Stimulated activated memory B cell treated with anti-CD40 and anti-IgM and Interleukin-4, amounts not matched to agents 10 μg/mL and 1 μg/mL and 100 μg/mL, for 72 hours (primary cell): ENCODE data around the gene COL27A1.

ENCODE experiments used
- ATAC-seq: fragments of 150-1000 bp; cut with Tn5 transposase; 2 replicates; pipeline ENCODE4 v1.10.0; 2021
- H3K27ac Mint-ChIP-seq: one replicate; pipeline ENCODE4 v1.8.0; 2022; ENCODE audit warnings: mild to moderate bottlenecking, mixed read lengths
- H3K27me3 Mint-ChIP-seq: one replicate; pipeline ENCODE4 v1.8.0; 2022; ENCODE audit warnings: mixed read lengths
- H3K36me3 Mint-ChIP-seq: one replicate; pipeline ENCODE4 v1.8.0; 2022; ENCODE audit warnings: mixed read lengths
- H3K4me1 Mint-ChIP-seq: one replicate; pipeline ENCODE4 v1.8.0; 2022; ENCODE audit warnings: mixed read lengths
- H3K4me3 Mint-ChIP-seq: one replicate; pipeline ENCODE4 v1.8.0; 2022; ENCODE audit warnings: mild to moderate bottlenecking, moderate library complexity, mixed read lengths
- H3K9me3 Mint-ChIP-seq: one replicate; pipeline ENCODE4 v1.8.0; 2022; ENCODE audit warnings: mixed read lengths

The COL27A1 gene

GRCh38 chr9:114300846-114301797 is 145.8 kb downstream of the COL27A1 start:
- Mint-ChIP-seq H3K36me3 (no peaks in the 10 kb centered on the region), H3K4me3 (no peak overlapping the region), H3K27ac (no peak overlapping the region), H3K9me3 (peaks cover 5% of the 10 kb centered on the region), H3K4me1 (peaks cover 8% of the 10 kb centered on the region), H3K27me3 (peaks cover 39% of the 10 kb centered on the region)
- ATAC-seq = no peak

GRCh38 chr9:114301798-114302565 is 146.6 kb downstream of the COL27A1 start:
- no peak overlapping the region for H3K27ac Mint-ChIP-seq
- no peak overlapping the region for H3K4me3 Mint-ChIP-seq
- H3K4me1 Mint-ChIP-seq = peaks cover 10% of the 10 kb centered on the region
- H3K27me3 Mint-ChIP-seq = peaks cover 43% of the 10 kb centered on the region
- peaks cover 2% of the 10 kb centered on the region for H3K9me3 Mint-ChIP-seq
- no peak for ATAC-seq
- H3K36me3 Mint-ChIP-seq = no peaks in the 10 kb centered on the region

- Mint-ChIP-seq H3K36me3 (no peaks in the 10 kb centered on the region), H3K4me3 (no peak overlapping the region), H3K9me3 (no peaks in the 10 kb centered on the region), H3K27ac (no peak overlapping the region), H3K27me3 (peaks cover 50% of the 10 kb centered on the region), H3K4me1 (peaks cover 10% of the 10 kb centered on the region)
- ATAC-seq = no peak
Measured at GRCh38 chr9:114302727-114303126, 147.4 kb downstream of the COL27A1 start.

GRCh38 chr9:114303571-114303970 is 148.2 kb downstream of the COL27A1 start:
- H3K36me3 Mint-ChIP-seq = no peaks in the 10 kb centered on the region
- peaks cover 10% of the 10 kb centered on the region for H3K4me1 Mint-ChIP-seq
- H3K4me3 Mint-ChIP-seq = no peak overlapping the region
- no peak overlapping the region for H3K27ac Mint-ChIP-seq
- peaks cover 52% of the 10 kb centered on the region for H3K27me3 Mint-ChIP-seq
- H3K9me3 Mint-ChIP-seq = no peaks in the 10 kb centered on the region
- ATAC-seq = no peak

GRCh38 chr9:114303977-114304376 is 148.6 kb downstream of the COL27A1 start:
- H3K9me3 Mint-ChIP-seq = no peaks in the 10 kb centered on the region
- ATAC-seq = no peak
- no peaks in the 10 kb centered on the region for H3K36me3 Mint-ChIP-seq
- peaks cover 52% of the 10 kb centered on the region for H3K27me3 Mint-ChIP-seq
- H3K4me1 Mint-ChIP-seq = peaks cover 10% of the 10 kb centered on the region
- H3K27ac Mint-ChIP-seq = no peak overlapping the region
- no peak overlapping the region for H3K4me3 Mint-ChIP-seq

DNA sequence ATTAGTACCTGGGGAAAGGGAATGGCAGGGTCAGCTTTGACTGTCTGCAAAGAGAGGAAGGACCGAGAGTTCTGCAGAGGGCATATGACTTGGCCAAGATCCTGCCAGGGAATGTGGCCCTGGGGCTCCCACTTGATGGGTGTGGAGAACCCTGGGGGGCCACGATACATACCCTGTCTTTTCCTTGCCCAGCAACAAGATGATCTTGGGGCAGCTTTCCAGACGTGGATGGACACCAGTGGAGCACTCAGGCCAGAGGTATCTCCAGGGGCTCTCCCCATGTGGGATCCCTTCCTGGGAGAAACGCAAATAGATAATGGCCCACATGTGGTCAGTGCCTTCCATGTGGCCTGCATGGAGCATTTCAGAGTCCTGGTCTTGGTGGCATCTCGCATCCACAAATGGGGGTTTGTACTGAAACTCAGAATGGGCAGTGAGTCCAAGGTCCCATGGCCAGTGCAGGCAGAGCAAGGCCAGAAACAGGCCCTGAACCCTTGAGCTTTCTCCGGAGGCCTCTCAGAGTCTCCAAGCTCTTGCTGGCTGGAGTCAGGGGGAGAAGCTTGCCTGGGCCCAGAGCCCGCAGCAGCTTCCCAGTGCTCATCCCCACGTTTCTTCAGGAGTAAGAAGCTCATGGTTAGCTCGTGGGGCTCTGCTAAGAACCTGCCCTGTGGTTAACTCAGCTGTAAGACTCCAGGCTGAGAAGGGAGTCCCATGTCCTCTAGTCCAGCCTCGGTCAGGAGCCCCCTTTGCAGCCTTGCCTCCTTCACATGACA is 149.3 kb downstream of the COL27A1 start:
- H3K27ac Mint-ChIP-seq = no peak overlapping the region
- peaks cover 52% of the 10 kb centered on the region for H3K27me3 Mint-ChIP-seq
- ATAC-seq = no peak
- H3K4me1 Mint-ChIP-seq = peaks cover 10% of the 10 kb centered on the region
- H3K4me3 Mint-ChIP-seq = no peak overlapping the region
- no peaks in the 10 kb centered on the region for H3K9me3 Mint-ChIP-seq
- H3K36me3 Mint-ChIP-seq = no peaks in the 10 kb centered on the region

DNA sequence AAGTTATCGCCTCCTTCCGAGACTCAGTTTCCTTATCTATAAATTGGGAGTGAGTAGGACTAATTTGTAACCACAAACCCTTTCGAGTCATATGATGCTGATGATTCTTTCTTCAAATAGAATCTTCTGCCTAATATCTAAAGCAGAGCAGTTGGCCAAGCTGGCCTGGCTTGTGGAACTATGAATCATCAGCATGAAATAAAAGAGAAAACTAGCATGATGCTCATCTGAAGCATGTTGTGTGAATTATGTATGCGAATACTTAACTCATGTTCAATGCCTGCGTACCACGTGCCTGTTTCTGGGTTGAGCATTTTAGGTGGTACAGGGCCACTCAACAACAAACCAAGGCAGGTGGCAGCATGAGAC is 152.5 kb downstream of the COL27A1 start:
- Mint-ChIP-seq H3K36me3 (no peaks in the 10 kb centered on the region), H3K27me3 (peaks cover 26% of the 10 kb centered on the region), H3K27ac (no peak overlapping the region)

GRCh38 chr9:114308361-114308950 is 153.1 kb downstream of the COL27A1 start:
- no peak overlapping the region for H3K27ac Mint-ChIP-seq

More for the DNA sequence above, 152.5 kb downstream of the COL27A1 start:
- Mint-ChIP-seq H3K9me3 (no peaks in the 10 kb centered on the region), H3K4me1 (peaks cover 10% of the 10 kb centered on the region), H3K4me3 (no peak overlapping the region)
- no peak for ATAC-seq

DNA sequence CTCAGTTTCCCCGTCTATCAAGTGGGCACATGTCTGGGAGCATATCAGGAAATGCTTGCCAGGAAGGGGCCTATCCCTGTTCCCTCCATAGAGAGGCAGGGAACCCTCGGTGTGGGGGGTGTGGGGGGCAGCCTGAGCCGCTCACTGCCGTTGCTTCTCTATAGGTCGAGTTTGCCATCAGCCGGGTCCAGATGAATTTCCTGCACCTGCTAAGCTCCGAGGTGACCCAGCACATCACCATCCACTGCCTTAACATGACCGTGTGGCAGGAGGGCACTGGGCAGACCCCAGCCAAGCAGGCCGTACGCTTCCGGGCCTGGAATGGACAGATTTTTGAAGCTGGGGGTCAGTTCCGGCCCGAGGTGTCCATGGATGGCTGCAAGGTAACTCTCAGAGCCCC is 153.8 kb downstream of the COL27A1 start:
- no peak for ATAC-seq
- H3K27me3 Mint-ChIP-seq = peaks cover 24% of the 10 kb centered on the region
- no peaks in the 10 kb centered on the region for H3K36me3 Mint-ChIP-seq
- H3K4me3 Mint-ChIP-seq = no peak overlapping the region
- H3K9me3 Mint-ChIP-seq = no peaks in the 10 kb centered on the region
- peaks cover 10% of the 10 kb centered on the region for H3K4me1 Mint-ChIP-seq
- no peak overlapping the region for H3K27ac Mint-ChIP-seq

More at GRCh38 chr9:114308361-114308950, 153.1 kb downstream of the COL27A1 start:
- Mint-ChIP-seq H3K9me3 (no peaks in the 10 kb centered on the region), H3K4me3 (no peak overlapping the region), H3K36me3 (no peaks in the 10 kb centered on the region), H3K27me3 (peaks cover 24% of the 10 kb centered on the region), H3K4me1 (peaks cover 10% of the 10 kb centered on the region)
- no peak for ATAC-seq

DNA sequence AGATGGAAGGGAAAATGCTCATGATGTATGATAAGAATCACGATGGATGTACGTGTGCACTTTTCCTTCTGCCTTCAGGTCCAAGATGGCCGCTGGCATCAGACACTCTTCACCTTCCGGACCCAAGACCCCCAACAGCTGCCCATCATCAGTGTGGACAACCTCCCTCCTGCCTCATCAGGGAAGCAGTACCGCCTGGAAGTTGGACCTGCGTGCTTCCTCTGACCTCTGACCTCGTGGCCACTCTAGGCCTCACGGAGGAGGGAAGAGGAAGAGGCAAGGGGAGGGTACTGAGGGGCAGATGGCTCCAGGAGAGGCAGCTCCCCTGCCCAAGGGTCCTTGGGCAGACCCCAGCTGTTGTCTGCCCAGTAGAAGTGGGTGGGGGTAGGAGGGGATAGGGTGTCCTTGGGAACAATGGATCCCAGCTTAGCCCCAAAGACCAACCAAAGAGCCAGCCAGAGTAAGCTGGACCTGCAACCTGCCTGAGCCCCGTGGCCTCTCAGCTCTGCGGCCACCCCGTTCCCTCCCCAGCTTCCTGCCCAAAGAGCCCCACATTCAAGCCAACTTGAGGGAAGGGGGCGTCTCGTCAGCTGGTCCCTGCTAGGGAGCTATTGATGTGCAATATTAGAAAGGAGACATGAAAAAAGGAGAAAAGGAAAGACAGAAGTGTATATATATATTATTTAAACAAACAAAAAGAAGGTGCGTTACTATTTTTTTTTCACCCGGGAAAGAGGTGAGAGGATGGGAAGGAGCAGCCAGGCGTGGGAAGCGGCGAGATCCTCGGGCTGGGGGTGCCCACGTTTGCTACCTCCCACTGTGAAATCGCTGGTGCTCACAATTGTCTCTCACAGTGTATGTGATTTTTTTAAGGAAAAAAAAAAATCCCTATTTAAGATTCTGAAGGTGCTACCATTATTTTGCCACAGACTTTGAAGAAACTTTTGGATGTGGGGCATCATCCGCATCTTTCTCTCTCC is 155.4 kb downstream of the COL27A1 start:
- no peak for ATAC-seq
- Mint-ChIP-seq H3K4me3 (no peak overlapping the region), H3K27me3 (peaks cover 17% of the 10 kb centered on the region), H3K4me1 (peaks cover 6% of the 10 kb centered on the region), H3K36me3 (no peaks in the 10 kb centered on the region), H3K9me3 (peaks cover 4% of the 10 kb centered on the region), H3K27ac (no peak overlapping the region)

DNA sequence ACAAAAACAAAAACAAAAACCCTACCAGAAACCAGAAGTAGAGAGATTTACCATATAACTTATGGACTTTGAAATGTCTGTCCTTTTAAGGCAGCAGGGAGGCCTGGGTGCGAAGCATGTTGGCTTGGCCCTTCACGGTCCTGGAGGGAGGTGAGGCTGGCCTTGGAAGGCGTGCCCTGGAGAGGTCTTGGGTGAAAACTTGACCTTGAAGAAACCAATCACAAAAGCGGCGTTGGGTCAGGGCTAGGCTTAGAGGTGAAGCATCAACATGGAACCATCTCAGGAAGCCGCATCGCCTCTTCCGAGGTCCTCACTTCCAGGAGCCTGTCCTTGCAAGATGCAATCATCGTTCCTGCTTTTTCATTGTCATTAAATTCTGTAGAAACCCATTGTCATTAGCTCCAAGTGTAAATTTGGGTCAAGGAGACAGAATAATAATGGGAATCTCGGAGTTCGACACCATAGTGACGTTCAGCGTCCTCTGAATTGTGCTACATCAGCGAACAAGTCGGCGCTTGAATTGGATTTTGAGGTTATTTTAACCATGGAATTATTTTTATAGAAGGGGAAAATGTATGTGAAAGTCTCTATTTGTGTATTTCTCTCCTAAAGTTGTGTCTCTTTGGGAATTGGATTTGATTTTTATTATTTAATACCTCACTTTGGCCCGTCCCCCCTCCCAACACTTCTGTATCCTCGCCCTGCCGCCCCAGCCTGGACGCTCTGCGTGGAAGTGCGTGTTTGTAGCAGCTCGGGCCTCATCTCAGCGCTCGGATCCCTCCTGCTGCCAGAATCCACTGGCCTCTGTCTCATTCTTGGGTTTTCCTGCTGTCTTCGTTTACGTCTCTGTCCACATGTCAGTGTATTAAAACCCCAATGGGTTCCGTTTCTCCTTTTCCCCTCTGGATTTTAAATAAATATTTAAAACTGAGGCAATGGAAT is 156.5 kb downstream of the COL27A1 start:
- ATAC-seq = no peak
- Mint-ChIP-seq H3K4me1 (no peaks in the 10 kb centered on the region), H3K36me3 (no peaks in the 10 kb centered on the region)

GRCh38 chr9:114312513-114312875 is 157.2 kb downstream of the COL27A1 start:
- no peaks in the 10 kb centered on the region for H3K4me1 Mint-ChIP-seq
- H3K27ac Mint-ChIP-seq = no peak overlapping the region
- ATAC-seq = no peak
- H3K36me3 Mint-ChIP-seq = no peaks in the 10 kb centered on the region
- H3K4me3 Mint-ChIP-seq = no peak overlapping the region
- peaks cover 5% of the 10 kb centered on the region for H3K27me3 Mint-ChIP-seq
- H3K9me3 Mint-ChIP-seq = peaks cover 4% of the 10 kb centered on the region

More for the DNA sequence above, 156.5 kb downstream of the COL27A1 start:
- Mint-ChIP-seq H3K27me3 (peaks cover 8% of the 10 kb centered on the region), H3K9me3 (peaks cover 4% of the 10 kb centered on the region), H3K4me3 (no peak overlapping the region), H3K27ac (no peak overlapping the region)

DNA sequence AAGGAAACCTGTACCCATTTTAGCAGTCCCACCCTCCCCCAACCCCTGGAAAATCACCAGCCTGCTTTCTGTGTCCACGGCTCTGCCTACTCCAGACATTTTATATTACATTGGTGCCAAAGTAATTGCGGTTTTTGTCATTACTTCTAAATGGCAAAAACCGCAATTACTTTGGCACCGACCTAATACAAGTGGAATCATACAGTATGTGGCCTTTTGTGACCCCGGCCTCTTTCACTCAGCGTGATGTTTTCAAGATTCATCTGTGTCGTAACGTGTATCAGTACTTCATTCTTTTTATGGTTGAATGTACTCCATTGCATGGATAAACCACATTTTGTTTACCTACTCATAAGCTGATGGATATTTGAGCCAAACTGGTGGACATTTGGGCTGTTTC is 157.8 kb downstream of the COL27A1 start:
- Mint-ChIP-seq H3K27me3 (no peaks in the 10 kb centered on the region), H3K27ac (no peak overlapping the region), H3K4me3 (no peak overlapping the region)

More for the DNA sequence above, 157.8 kb downstream of the COL27A1 start:
- no peaks in the 10 kb centered on the region for H3K4me1 Mint-ChIP-seq
- no peak for ATAC-seq
- H3K9me3 Mint-ChIP-seq = peaks cover 4% of the 10 kb centered on the region
- H3K36me3 Mint-ChIP-seq = no peaks in the 10 kb centered on the region
